Right lobe of liver (tissue), 4 donors: ENCODE data around the gene LXN.

Experiments
- POLR2A ChIP-seq: fragments of 450-650 bp; IDR thresholded peaks from one replicate; pipeline ENCODE4 v1.6.1; 2017; ENCODE audit warnings: antibody characterized with exemption, mild to moderate bottlenecking
- TF ChIP-seq, protein P1 (sequence below), 4 donors: fragments of 200-600 bp in 3 of 4; fragments of 450-650 bp in 1 of 4; IDR thresholded peaks; one replicate each; pipeline versions ENCODE4 v1.5.1 to v1.8.0; 2016 to 2022; ENCODE audit warnings: antibody characterized with exemption in 4 of 4, mild to moderate bottlenecking in 2 of 4
- donor health status: DM: no; HTN: no; CAD: no.
- donor health status: DM: no; HTN: no; CAD: no.
- donor health status: DM: no; HTN: yes; CAD: no.

DNA sequence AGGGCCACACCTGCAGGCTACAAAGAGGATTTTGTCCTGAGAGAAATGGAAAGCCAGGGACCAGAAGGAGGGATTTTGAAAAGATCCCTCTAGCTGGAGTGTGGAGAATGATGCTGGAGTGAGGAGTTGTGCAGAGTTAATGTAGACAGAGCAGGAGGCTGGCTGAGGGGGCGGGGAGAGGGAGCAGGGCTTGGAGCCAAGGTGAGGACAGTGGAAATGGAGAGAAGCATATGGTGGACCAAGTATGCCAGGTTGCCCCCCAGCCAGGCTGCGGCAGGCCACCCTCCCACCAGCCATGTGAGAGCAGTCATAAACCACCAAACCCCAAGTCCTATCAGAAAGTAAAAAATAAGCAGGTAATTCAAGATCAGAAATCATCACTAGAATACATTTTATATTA is 45.1 kb upstream of the LXN start:
- TF ChIP-seq, protein P1, sequence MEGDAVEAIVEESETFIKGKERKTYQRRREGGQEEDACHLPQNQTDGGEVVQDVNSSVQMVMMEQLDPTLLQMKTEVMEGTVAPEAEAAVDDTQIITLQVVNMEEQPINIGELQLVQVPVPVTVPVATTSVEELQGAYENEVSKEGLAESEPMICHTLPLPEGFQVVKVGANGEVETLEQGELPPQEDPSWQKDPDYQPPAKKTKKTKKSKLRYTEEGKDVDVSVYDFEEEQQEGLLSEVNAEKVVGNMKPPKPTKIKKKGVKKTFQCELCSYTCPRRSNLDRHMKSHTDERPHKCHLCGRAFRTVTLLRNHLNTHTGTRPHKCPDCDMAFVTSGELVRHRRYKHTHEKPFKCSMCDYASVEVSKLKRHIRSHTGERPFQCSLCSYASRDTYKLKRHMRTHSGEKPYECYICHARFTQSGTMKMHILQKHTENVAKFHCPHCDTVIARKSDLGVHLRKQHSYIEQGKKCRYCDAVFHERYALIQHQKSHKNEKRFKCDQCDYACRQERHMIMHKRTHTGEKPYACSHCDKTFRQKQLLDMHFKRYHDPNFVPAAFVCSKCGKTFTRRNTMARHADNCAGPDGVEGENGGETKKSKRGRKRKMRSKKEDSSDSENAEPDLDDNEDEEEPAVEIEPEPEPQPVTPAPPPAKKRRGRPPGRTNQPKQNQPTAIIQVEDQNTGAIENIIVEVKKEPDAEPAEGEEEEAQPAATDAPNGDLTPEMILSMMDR (IDR thresholded peaks at IDR 0.05) = no peak
- no peak for TF ChIP-seq POLR2A
